Measurements from ENCODE around the gene RPS3. TPM values are rescaled to one million over a fixed set of nuclear protein-coding genes. Genes with fewer than 3 reads are reported as not detected.
A peak's percentile ranks its signal among the peaks of the same experiment; 100 is the strongest.

RPS3 gene
- polyA plus RNA-seq, 1 donor (not counting 4 experiments of a cell fraction or from before 2014, with no cell fraction given), result 3,843 TPM

DNA sequence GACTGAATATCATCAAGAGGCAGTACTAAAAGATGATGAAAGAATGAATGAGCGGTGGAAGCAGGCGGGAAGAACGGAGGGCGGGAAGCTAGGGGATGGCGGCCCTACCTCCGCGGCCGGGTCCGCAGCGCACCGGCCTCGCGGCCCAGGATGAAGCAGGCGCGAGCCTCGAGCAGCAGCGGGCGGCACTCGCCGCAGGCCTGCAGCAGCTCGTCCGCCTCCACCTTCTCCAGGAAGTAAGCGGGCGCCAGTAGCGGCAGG lies 30.3 kb downstream of the RPS3 start:
- no peaks in the 10 kb centered on the region for H4K20me1 ChIP-seq (ENCODE audit: control insufficient read depth, extremely low read depth, insufficient read depth, low read length)
- dilution Hi-C loops (cut with MboI; ENCODE audit: extremely low pct_ligation_motif_present, low sequenced_read_pairs), result no loop called here
- DNase-seq (ENCODE audit: low read depth, low spot score) (no peak), FAIRE-seq (no peak)
- H3K4me3 ChIP-seq (ENCODE audit: control insufficient read depth in 2 of 3, extremely low read depth in 1 of 3, insufficient read depth in 2 of 3, low read depth in 1 of 3, low read length in 3 of 3), result no peak overlapping the region
- H2AFZ ChIP-seq (ENCODE audit: control insufficient read depth, low read length), result peak overlapping the region; percentile 12
- no peaks in the 10 kb centered on the region for H3K36me3 ChIP-seq (ENCODE audit: control insufficient read depth in 2 of 2, extremely low read depth in 1 of 2, insufficient read depth in 2 of 2, low read length in 2 of 2)
- no peaks in the 10 kb centered on the region for H3K79me2 ChIP-seq (ENCODE audit: control insufficient read depth, insufficient read depth, low read length)
- no peaks in the 10 kb centered on the region for H3K9me1 ChIP-seq (ENCODE audit: control insufficient read depth, extremely low read depth, insufficient read depth, low read length)
- peaks cover 53% of the 10 kb centered on the region for H3K27me3 ChIP-seq (ENCODE audit: control insufficient read depth, extremely low read depth, insufficient read depth, low read length)
- H3K4me2 ChIP-seq (ENCODE audit: control insufficient read depth, extremely low read depth, insufficient read depth, low read depth, low read length), result no peak overlapping the region
- no peaks in the 10 kb centered on the region for H3K4me1 ChIP-seq (ENCODE audit: control insufficient read depth, extremely low read depth, insufficient read depth, low read length)
- no peak overlapping the region for H3K27ac ChIP-seq (ENCODE audit: control insufficient read depth, insufficient read depth, low read length)
- H3K9me3 ChIP-seq (ENCODE audit: control insufficient read depth, low read depth, low read length), result peaks cover 6% of the 10 kb centered on the region
- no peak overlapping the region for H3K9ac ChIP-seq (ENCODE audit: control insufficient read depth, extremely low read depth, insufficient read depth, low read length)
- no peak for TF ChIP-seq EZH2 (IDR thresholded peaks at IDR 0.05; ENCODE audit: low read length)
- TF ChIP-seq, protein P1, sequence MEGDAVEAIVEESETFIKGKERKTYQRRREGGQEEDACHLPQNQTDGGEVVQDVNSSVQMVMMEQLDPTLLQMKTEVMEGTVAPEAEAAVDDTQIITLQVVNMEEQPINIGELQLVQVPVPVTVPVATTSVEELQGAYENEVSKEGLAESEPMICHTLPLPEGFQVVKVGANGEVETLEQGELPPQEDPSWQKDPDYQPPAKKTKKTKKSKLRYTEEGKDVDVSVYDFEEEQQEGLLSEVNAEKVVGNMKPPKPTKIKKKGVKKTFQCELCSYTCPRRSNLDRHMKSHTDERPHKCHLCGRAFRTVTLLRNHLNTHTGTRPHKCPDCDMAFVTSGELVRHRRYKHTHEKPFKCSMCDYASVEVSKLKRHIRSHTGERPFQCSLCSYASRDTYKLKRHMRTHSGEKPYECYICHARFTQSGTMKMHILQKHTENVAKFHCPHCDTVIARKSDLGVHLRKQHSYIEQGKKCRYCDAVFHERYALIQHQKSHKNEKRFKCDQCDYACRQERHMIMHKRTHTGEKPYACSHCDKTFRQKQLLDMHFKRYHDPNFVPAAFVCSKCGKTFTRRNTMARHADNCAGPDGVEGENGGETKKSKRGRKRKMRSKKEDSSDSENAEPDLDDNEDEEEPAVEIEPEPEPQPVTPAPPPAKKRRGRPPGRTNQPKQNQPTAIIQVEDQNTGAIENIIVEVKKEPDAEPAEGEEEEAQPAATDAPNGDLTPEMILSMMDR (optimal IDR thresholded peaks at IDR 0.05 in 1 of 3, IDR thresholded peaks at IDR 0.05 in 1 of 3, conservative IDR thresholded peaks at IDR 0.05 in 1 of 3; ENCODE audit: extremely low read depth in 1 of 3, insufficient read depth in 2 of 3, low read length in 3 of 3), result no peak

DNA sequence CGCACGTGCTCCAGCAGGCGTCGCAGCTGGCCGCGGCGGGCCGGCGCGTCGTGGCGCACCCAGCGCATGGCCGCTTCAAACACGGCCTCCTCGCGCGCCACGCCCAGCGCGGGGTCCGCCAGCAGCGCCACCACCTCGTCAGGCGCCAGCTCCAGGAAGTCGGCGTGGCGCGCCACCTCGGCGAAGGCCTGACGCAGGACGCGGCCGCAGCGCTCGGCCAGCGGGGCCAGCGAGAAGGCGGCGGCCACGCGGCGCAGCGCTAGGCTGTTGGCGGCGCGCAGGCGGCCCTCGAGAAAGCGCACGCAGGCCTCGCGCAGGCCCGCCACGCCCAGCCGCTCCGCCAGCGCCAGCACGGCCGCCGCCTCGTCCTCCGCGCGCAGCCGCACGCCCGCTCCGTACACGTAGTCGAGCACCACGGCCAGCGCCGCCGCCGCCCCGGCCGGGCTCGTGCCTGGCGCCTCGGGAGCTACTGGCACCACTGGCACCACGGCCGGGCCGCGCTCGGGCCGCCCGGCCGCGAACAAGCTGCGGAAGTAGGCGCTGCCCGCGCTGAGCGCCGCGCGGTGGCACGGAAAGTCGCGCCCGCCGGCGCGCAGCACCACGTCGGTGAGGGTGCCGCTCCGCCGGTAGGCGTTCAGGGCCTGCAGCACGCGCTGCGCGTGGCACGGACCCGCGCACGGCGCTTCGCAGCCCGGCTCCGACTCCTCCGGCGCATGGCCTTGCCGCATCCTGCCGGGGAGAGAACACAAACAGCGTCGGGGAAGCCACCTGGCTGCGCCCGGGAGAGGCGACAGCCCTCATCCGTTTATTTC lies 30.8 kb downstream of the RPS3 start:
- peaks cover 2% of the 10 kb centered on the region for H4K20me1 ChIP-seq (ENCODE audit: control insufficient read depth, extremely low read depth, insufficient read depth, low read length)
- no peak overlapping the region for H3K27ac ChIP-seq (ENCODE audit: control insufficient read depth, insufficient read depth, low read length)
- H3K4me2 ChIP-seq (ENCODE audit: control insufficient read depth, extremely low read depth, insufficient read depth, low read depth, low read length), result peak overlapping the region; percentile 59
- no peaks in the 10 kb centered on the region for H3K9me1 ChIP-seq (ENCODE audit: control insufficient read depth, extremely low read depth, insufficient read depth, low read length)
- peak overlapping the region; percentile 11 to 30 (median 28) for H3K4me3 ChIP-seq (ENCODE audit: control insufficient read depth in 2 of 3, extremely low read depth in 1 of 3, insufficient read depth in 2 of 3, low read depth in 1 of 3, low read length in 3 of 3)
- H3K9ac ChIP-seq (ENCODE audit: control insufficient read depth, extremely low read depth, insufficient read depth, low read length), result peak overlapping the region; percentile 10
- peaks cover 6% of the 10 kb centered on the region for H3K9me3 ChIP-seq (ENCODE audit: control insufficient read depth, low read depth, low read length)
- no peaks in the 10 kb centered on the region for H3K4me1 ChIP-seq (ENCODE audit: control insufficient read depth, extremely low read depth, insufficient read depth, low read length)
- peaks cover 53% of the 10 kb centered on the region for H3K27me3 ChIP-seq (ENCODE audit: control insufficient read depth, extremely low read depth, insufficient read depth, low read length)
- H2AFZ ChIP-seq (ENCODE audit: control insufficient read depth, low read length), result peak overlapping the region; percentile 74
- H3K36me3 ChIP-seq (ENCODE audit: control insufficient read depth in 2 of 2, extremely low read depth in 1 of 2, insufficient read depth in 2 of 2, low read length in 2 of 2), result no peaks in the 10 kb centered on the region
- H3K79me2 ChIP-seq (ENCODE audit: control insufficient read depth, insufficient read depth, low read length), result no peaks in the 10 kb centered on the region
- DNase-seq (ENCODE audit: low read depth, low spot score) (no peak), FAIRE-seq (no peak)
- dilution Hi-C loops (cut with MboI; ENCODE audit: extremely low pct_ligation_motif_present, low sequenced_read_pairs), result no loop called here
- TF ChIP-seq EZH2 (IDR thresholded peaks at IDR 0.05; ENCODE audit: low read length), result no peak
- TF ChIP-seq, protein P1 (optimal IDR thresholded peaks at IDR 0.05 in 1 of 3, IDR thresholded peaks at IDR 0.05 in 1 of 3, conservative IDR thresholded peaks at IDR 0.05 in 1 of 3; ENCODE audit: extremely low read depth in 1 of 3, insufficient read depth in 2 of 3, low read length in 3 of 3), result peak in 1 of 3 experiments; percentile 20
